PFSK-1 (cell line): ENCODE results near the gene TMEM131.

Experiments
- POLR2AphosphoS5 ChIP-seq: IDR thresholded peaks from 2 replicates; pipeline ENCODE4 v1.6.1; 2012; ENCODE audit warnings: low read depth, mild to moderate bottlenecking, control low read depth, low read length, moderate library complexity
- TAF1 ChIP-seq: IDR thresholded peaks from 2 replicates; pipeline ENCODE4 v1.6.1; 2012; ENCODE audit warnings: low read length, control low read depth, borderline replicate concordance; ENCODE audit not compliant: insufficient read depth

DNA sequence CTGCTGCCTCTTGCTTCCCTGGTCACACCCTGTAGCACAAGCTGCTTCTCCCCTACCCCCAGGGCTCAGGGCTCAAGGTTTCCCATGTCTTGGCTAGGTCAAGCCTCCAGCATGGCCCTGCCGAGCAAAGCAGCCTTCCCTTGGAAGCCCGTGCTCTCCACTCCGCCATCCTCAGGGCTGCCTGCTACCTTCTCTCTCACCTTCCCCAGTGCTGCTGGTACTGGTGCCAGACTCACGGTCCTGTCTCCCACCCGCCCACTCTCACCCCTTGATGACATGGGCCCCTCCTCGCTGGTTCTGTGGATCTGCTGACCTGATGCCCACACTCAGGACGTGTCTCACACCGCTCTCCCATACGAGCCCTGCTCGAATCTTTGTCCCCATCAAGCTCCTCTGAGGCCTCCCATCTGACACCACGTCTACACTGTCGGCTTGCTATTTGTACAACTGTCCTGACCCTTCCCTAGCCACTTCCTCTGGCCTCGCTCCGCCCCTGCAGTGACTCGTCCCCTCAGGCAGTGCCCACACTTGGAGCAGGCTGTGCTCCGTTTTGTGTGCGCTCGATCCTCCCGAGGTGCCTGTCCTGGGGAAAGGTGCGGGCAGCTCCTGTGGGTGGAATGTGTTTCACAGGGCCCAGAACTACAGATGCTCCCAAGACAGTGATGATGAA lies 232.4 kb downstream of the TMEM131 start:
- TF ChIP-seq POLR2AphosphoS5 (no peak), TAF1 (no peak)
